Thyroid gland (tissue), 4 donors: ENCODE results near the gene XDH. TPM values are rescaled to one million over a fixed set of nuclear protein-coding genes. Genes with fewer than 3 reads are reported as not detected.

ENCODE experiments used
- DNase-seq, 2 donors: peaks; one replicate each; pipeline ENCODE4 v3.0.0-alpha.2; 2019
- H3K27ac ChIP-seq, 3 donors: fragments of 200-600 bp; sonication (generic); 1 replicate in 2 of 3; 2 replicates in 1 of 3; pipeline ENCODE4 v1.5.1; 2016 to 2019; ENCODE audit warnings: mild to moderate bottlenecking in 1 of 3, moderate library complexity in 1 of 3
- H3K27me3 ChIP-seq: fragments of 200-600 bp; sonication (generic); one replicate; pipeline ENCODE4 v1.5.1; 2019
- H3K36me3 ChIP-seq, 2 donors: fragments of 200-600 bp; sonication (generic); one replicate each; pipeline ENCODE4 v1.5.1; 2016 to 2019
- H3K4me1 ChIP-seq, 2 donors: fragments of 200-600 bp; sonication (generic); one replicate each; pipeline ENCODE4 v1.5.1; 2017 to 2019
- H3K4me3 ChIP-seq, 3 donors: fragments of 200-600 bp; sonication (generic); replicated peaks in 1 of 3; 1 replicate in 2 of 3; 2 replicates in 1 of 3; pipeline ENCODE4 v1.5.1; 2016; ENCODE audit warnings: mild to moderate bottlenecking in 1 of 3
- H3K9me3 ChIP-seq: fragments of 200-600 bp; sonication (generic); one replicate; pipeline ENCODE4 v1.5.1; 2017
- CTCF ChIP-seq, 6 experiments: fragments of 200-600 bp in 3 of 6; fragments of 450-650 bp in 3 of 6; sonication (generic) in 3 of 6; IDR thresholded peaks; one replicate each; pipeline ENCODE4 v1.5.1; 2016 to 2019; ENCODE audit warnings: antibody characterized with exemption in 6 of 6, mild to moderate bottlenecking in 2 of 6, inconsistent platforms in 1 of 6, moderate library complexity in 1 of 6
- POLR2A ChIP-seq, 2 donors: fragments of 450-650 bp; IDR thresholded peaks; one replicate each; pipeline ENCODE4 v1.6.1; 2017; ENCODE audit warnings: antibody characterized with exemption in 2 of 2, mild to moderate bottlenecking in 2 of 2, moderate library complexity in 1 of 2
- WGBS, 2 donors: methylation state at CpG; one replicate each; pipeline ENCODE4 v1.1.5; 2017; 5-methylcytosine and 5-hydroxymethylcytosine counted together
- intact Hi-C: fragments of 100-400 bp; cut with DNase I; formaldehyde crosslinking; loops from one replicate; pipeline ENCODE4 v1.15.1; 2023
- total RNA-seq, 4 donors: library from RNA; depleted of rRNA; stranded (reverse); fragments of >200 nt; gene quantifications; one replicate each; pipeline ENCODE4 v1.2.3, GENCODE V29; 2016

Gene XDH
- total RNA-seq, 4 donors from 2014 or later: 0.13 to 2.6 (median 1.9) TPM; not detected in 1

GRCh38 chr2:31390324-31390723, 24.2 kb downstream of the XDH start:
- intact Hi-C loops: no loop called here
- no peak overlapping the region for H3K27ac ChIP-seq

DNA sequence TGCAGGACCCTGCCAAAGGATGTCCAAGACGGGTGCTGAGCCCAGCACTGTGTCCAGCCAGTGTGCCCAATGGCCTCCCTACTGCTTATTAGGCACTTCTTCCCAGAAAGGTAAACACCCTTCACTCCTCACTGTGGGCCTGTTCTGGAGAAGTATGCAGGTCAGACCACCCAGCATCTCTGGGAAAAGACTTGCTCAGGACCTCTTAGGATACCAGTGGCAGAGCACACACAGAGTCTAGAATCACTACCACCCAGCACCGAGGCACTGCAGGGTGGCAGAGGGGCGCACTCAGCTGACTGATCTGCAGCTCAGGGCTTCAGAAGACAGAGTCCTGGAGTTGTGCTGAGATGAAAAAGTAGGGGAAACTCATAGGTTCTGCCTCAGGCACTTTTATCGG, 25.8 kb downstream of the XDH start:
- no peaks in the 10 kb centered on the region for H3K27me3 ChIP-seq
- no peaks in the 10 kb centered on the region for H3K9me3 ChIP-seq
- no peak overlapping the region for H3K4me3 ChIP-seq
- no peaks in the 10 kb centered on the region for H3K4me1 ChIP-seq
- 83 to 90% methylated on average over 4 of the region's 4 CpGs for WGBS, 2 donors
- H3K36me3 ChIP-seq: no peaks in the 10 kb centered on the region
- intact Hi-C loops: no loop called here
- no peak overlapping the region for H3K27ac ChIP-seq
- no peak for DNase-seq
- no peak for TF ChIP-seq POLR2A (IDR thresholded peaks at IDR 0.05)
- no peak for TF ChIP-seq CTCF (IDR thresholded peaks at IDR 0.05)

More at GRCh38 chr2:31390324-31390723, 24.2 kb downstream of the XDH start:
- no peaks in the 10 kb centered on the region for H3K27me3 ChIP-seq
- H3K9me3 ChIP-seq: no peaks in the 10 kb centered on the region
- H3K36me3 ChIP-seq: no peaks in the 10 kb centered on the region
- H3K4me3 ChIP-seq: no peak overlapping the region
- no peaks in the 10 kb centered on the region for H3K4me1 ChIP-seq
- DNase-seq: no peak
- TF ChIP-seq POLR2A (IDR thresholded peaks at IDR 0.05) (no peak), CTCF (IDR thresholded peaks at IDR 0.05) (no peak)

- DNase-seq: no peak
- 70 to 75% methylated on average over 8 of the region's 8 CpGs for WGBS, 2 donors
- intact Hi-C loops: no loop called here
- Histone ChIP-seq H3K4me3 (no peak overlapping the region), H3K27me3 (no peaks in the 10 kb centered on the region), H3K27ac (no peak overlapping the region), H3K36me3 (no peaks in the 10 kb centered on the region), H3K9me3 (no peaks in the 10 kb centered on the region), H3K4me1 (no peaks in the 10 kb centered on the region)
- TF ChIP-seq POLR2A (IDR thresholded peaks at IDR 0.05): no peak
Measured at GRCh38 chr2:31387850-31388249, 26.7 kb downstream of the XDH start.

DNA sequence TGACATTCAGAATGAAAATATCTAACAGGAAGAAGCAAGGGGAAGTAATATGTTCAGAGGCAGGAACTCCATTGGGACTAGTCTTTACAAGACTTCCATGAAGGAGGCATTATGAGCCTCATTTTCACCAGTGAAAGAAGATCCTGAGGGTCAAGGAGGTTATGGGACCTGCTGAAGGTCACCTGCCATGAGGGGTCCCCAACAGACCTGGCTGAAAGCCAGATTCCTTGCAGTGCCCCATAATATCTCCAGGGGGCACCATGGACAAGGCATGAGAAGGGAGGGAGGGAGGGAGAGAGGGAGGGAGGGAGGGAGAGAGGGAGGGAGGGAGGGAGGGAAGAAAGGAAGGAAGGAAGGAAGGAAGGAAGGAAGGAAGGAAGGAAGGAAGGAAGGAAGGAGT, 27.9 kb downstream of the XDH start:
- H3K4me1 ChIP-seq: no peaks in the 10 kb centered on the region
- H3K27ac ChIP-seq: no peak overlapping the region
- H3K36me3 ChIP-seq: no peaks in the 10 kb centered on the region
- TF ChIP-seq CTCF (IDR thresholded peaks at IDR 0.05): peak in 3 of 6 experiments; percentile 17 to 28 (median 24)
- no peak for TF ChIP-seq POLR2A (IDR thresholded peaks at IDR 0.05)
- intact Hi-C loops: no loop called here
- H3K9me3 ChIP-seq: no peaks in the 10 kb centered on the region
- DNase-seq: peak in 1 of 2 donors; percentile 17
- H3K4me3 ChIP-seq: no peak overlapping the region
- H3K27me3 ChIP-seq: no peaks in the 10 kb centered on the region

DNA sequence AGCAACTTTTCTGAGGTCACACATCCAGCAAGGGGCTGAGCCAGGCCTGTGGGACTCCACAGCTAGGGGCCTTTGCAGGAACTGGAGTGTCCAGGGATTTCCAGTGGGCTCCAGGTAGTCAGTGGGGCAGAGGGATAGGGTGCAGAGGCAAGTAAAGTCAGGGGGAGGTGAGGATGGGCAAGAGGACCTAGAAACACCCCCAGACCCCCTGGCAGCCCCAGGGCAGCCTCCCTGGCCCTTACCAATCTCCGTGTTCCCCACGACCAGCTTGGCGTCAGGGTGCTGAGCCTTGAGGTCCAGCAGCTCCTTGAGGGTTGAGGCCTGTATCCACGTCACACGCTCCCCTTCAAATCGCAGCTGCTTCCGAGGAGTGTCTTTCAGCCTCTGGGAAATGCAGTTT, 28.4 kb downstream of the XDH start:
- Histone ChIP-seq H3K27ac (no peak overlapping the region), H3K4me1 (no peaks in the 10 kb centered on the region), H3K9me3 (no peaks in the 10 kb centered on the region), H3K27me3 (no peaks in the 10 kb centered on the region), H3K36me3 (no peaks in the 10 kb centered on the region), H3K4me3 (no peak overlapping the region)
- 92 to 97% methylated on average over 7 of the region's 7 CpGs for WGBS, 2 donors
- intact Hi-C loops: no loop called here
- DNase-seq: no peak
- no peak for TF ChIP-seq POLR2A (IDR thresholded peaks at IDR 0.05)

DNA sequence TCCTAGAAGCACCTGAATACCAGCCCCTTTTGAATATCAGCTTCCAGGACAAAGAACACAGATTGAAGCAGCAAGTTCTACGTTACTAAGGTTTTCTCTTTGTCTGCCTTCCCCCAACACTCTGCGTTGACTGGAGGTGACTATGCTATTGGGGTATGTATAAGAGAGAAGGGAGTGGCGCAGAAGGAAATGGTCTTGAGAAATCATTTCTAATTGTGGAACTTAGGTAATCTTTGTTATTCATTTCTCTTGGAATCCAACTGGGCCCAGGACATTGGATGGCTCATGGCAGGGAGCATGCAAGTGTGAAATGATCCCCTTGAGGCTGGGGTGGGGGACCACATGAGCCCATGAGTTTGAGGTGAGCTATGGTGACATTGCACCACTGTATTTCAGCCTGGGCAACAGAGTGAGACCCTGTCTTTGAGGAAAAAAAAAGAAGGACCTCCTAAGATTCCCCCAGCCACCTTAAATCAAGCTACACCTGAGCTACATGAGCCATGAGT, 29.7 kb downstream of the XDH start:
- Histone ChIP-seq H3K9me3 (no peaks in the 10 kb centered on the region), H3K36me3 (no peaks in the 10 kb centered on the region), H3K4me3 (no peak overlapping the region), H3K4me1 (no peaks in the 10 kb centered on the region), H3K27ac (no peak overlapping the region), H3K27me3 (no peaks in the 10 kb centered on the region)
- WGBS, 2 donors: 88 to 92% methylated on average over 3 of the region's 3 CpGs
- no peak for DNase-seq
- TF ChIP-seq POLR2A (IDR thresholded peaks at IDR 0.05): no peak
- intact Hi-C loops: no loop called here

DNA sequence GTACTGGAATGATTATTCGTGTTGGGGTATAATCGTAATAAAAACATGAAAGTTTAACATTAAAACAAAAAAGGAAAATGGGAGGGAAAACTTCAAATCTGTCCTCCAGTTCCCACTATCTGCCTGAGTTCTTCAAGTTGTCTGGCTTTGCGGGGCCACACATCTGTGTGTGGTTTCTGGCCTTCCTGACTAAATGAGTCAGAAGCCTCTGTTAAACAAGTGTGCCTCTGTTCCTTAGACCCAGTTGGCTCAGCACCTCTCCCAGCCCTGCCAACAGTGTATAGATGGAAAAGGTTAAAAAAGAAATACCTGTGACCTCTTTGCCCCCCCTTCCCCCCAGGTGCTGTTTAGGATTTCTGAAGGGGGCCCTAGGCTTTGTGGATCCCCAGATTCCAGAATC, 30.2 kb downstream of the XDH start:
- 89 to 92% methylated on average over 3 of the region's 3 CpGs for WGBS, 2 donors
- Histone ChIP-seq H3K4me3 (no peak overlapping the region), H3K9me3 (no peaks in the 10 kb centered on the region), H3K4me1 (no peaks in the 10 kb centered on the region), H3K27me3 (no peaks in the 10 kb centered on the region), H3K36me3 (no peaks in the 10 kb centered on the region), H3K27ac (no peak overlapping the region)
- intact Hi-C loops: no loop called here
- DNase-seq: no peak
- TF ChIP-seq CTCF (IDR thresholded peaks at IDR 0.05) (no peak), POLR2A (IDR thresholded peaks at IDR 0.05) (no peak)
